GOT3 (cell line): ENCODE measurements around the gene TMCO4.

Source experiments
- DNase-seq: peaks from one replicate; lab custom pipeline; 2025; ENCODE audit warnings: mixed read lengths; lab: John Stamatoyannopoulos, UW

The TMCO4 gene

DNA sequence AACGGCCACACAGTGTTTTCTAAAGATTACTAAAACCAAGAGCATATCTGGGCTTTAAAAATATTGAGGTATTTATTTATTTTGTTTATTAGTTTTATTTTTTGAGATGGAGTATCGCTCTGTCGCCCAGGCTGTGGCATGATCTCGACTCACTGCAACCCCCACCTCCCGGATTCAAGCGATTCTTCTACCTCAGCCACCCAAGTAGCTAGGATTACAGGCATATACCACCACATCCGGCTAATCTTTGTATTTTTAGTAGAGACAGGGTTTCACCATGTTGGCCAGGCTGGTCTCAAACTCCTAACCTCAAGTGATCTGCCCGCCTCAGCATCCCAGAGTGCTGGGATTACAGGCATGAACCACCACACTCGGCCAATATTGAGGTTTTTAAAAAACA, 23.9 kb downstream of the TMCO4 start:
- DNase-seq, result no peak

DNA sequence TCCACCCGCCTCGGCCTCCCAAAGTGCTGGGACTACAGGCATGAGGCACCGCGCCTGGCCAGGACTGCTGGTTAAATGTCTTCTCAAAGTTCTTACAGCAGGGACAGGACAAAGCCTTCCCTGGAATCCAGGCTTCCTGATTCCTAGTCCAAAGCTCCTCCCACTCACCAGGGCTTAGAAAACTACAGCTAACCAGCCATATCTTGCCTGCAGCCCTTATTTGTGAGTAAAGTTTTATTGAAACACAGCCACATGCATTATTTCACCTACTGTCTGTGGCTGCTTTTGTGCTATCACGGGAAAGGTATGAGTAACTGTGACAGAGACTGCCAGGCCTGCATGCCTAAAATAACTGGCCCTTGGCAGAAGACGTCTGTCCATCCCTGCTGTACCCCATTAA, 24.4 kb downstream of the TMCO4 start:
- DNase-seq, result no peak

DNA sequence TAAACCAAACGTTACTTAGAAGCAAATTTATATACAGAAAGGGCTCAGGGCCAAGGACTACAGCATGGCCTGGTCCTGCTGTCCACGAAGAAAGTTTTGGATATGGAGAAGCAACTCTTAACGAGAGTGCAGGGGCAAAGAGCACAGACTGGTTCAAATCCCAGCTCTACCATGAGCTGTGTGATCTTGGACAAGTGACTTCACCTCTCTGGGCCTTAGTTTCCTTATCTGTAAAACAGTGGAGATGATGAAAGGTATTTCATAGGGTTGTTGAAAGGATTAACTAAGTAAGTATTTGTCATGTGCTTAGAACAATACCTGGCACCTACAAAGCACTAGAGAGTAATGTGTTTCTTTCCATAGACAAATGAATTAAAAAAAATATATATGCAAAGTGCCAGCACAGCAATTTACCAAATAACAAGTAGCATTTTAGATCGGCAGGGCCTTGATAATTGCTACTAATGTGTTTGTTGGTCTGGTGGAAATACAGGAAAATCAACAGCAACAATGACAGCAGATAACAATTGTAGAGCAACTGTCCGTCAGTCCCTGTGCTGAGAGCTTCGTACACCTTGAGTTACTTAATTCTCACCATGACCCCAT, 25.4 kb downstream of the TMCO4 start:
- no peak for DNase-seq

DNA sequence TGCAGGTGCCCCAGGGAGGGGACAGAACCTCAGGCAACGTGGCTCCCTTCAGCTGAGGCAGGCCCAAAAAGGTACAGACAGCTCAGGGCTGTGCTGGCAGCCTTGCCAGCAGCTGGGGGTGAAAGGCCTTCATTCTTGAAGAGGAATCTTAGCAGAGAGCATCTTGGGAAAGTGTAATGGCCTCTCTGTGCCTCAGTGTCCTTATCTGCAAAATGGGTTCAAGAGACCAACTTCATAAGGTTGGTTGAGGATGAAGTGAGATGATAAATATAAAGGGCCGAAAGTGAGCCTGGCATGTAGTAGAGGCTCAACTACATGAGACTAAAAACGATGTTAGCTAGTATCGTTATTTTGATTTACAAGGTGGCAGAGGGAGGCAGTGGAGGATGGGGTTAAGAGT, 26.2 kb downstream of the TMCO4 start:
- no peak for DNase-seq

DNA sequence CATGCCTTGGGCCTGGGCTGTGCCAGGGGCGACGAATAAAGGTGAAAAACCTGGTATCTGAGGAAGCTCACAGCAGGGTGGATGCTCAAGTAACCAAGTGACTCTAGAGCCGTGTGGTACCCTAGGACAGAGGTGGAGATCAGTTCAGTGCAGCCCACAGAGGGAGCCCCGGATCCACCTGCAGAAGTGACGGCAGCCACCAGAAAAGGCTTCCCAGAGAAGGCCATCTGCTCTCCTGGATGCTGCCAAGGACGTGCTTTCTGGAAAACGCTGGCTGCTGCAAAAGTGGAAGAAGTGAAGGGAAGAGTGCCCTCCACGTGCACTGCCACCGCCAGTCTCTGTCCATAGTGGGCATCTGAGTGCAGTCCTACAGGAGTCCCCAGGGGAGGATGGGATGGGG, 27.7 kb downstream of the TMCO4 start:
- no peak for DNase-seq

DNA sequence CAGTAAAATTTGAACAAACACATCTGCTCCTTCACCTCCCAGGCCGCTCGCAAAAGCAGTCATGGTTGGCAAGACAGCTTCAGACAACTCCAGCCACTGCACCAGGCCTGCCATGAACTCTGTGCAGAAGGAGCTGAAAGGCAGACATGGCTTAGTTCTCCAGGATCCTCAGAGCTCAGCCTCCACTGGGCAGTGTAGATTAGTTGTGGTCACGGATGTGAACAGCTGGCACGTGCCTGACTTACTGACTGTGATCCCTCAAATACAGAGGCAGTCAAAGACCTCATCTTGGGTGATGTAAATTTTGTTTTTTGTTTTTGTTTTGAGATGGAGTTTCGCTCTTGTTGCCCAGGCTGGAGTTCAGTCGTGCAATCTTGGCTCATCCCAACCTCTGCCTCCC, 28.4 kb downstream of the TMCO4 start:
- DNase-seq, result no peak

DNA sequence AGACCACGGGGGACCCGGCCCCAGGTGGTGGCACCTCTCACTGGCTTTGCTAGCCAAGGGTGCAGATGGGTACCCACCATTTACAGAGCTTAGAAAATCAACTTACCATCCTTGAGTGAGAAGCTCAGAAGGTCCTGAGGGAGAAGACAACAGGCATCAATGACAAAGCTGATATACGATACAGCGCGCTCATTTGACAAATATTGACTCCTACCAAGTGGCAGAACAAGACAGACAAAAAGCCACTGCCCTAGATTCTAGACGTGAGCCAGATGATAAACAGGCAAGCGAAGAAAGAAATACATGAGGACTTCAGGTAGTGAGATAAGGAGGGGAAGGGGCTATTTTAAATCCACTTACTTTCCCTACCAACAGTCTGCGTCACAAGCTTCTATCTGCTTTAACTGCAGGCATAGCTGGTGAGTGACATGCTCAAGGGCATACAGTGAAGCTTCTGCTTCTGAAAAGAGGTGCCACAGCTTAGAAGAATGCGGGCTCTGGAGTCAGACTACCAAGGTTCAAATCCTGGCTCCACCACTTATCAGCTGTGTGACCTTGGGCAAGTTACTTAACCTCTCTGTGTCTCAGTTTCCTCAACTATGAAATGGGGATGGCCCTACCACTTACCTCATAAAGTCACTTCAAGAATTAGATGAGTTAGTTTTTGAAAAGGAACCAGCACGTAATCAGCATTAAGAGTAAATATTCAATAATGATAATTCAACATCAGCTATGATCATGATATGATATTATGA, 29.1 kb downstream of the TMCO4 start:
- no peak for DNase-seq

DNA sequence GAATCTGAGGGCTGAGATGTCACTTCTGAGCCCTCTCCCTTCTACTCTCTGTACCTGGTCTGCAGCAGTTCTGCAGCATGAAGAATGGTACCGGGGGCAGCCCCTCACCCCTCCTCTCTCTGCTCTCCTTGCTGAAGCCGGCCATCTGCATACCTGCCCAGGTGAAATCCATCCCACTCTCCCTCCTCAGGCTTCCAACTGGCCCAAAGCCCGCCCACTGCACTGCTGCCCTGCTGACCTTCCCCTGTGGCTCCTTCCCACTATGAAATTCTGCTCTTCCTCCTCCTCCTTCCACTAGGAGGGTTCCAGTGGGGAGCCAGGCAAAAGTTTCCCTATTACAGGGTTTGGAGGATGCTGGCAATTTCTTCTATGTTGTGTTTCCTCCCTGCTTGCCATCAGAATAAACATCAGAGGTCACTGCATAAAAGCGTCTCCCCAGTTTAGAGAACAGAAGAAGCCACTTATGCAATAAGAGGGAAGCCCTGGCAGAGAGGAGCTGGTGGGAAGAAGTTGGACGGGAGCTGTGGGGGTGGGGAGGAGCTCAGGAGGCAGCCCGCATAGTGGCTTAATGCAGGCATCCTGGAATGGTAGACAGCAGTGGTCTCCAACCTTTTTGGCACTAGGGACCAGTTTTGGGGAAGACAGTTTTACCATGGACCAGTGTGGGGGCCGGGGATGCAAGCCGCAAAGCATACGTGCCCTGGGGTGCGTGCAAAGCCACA, 30.3 kb downstream of the TMCO4 start:
- DNase-seq, result no peak

DNA sequence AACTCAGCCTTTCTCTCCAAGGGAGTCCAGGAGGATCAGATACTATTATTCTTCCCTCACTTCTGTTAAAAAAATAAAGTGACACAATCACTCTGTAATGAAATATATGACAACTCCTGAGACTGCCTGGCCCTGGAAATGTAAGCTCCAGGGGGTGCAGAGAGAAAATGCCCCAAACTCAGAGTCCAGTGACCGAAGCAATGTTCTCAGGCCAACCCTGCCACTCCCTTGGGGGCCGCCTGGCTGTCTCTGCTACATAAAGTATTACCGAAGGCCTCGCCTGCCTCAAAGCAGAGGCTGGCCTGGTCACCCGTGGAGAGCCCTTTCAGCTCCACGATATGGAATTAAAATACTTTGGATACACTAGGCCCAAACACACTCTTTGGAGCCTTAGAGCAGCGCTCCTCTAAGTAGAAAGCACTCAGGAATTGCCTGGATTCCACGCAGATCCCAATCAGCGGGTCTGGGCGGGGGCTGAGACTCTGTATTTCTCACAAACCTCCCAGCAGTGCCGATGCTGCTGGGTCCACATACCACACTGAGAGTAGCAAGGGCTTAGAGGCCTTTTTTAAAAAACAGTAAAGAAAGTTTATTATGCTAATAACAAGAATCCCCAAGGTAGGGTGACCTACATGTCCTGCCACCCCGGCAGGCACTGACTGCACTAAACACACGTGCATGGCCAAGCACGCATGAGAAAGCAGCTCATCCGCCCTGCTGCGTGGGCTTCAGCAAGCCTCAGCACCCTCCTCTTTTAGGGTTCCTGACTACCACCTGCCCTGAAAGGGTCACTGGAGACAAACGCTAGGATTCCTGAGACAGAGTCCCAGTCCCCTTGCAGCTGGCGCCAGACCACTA, 31.1 kb downstream of the TMCO4 start:
- no peak for DNase-seq

DNA sequence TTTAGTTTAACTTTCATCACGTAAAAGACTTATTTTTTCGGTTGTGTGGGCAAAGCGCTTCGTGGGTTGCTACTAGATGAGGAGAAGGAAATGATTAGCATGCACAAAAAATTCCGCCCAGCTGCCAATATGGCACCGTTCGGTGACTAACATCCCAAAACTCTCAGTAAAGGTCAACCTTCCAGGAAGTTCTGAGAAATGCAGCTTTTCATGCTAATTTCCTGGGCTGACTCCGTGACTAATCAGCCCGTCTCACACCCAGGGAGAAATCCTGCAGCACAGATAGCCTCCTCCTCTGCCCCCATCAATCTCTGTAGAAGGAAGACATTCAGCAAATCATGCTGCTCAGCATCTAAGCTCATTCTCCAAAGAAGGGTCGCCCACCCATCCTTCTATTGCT, 34.1 kb downstream of the TMCO4 start:
- DNase-seq, result no peak

DNA sequence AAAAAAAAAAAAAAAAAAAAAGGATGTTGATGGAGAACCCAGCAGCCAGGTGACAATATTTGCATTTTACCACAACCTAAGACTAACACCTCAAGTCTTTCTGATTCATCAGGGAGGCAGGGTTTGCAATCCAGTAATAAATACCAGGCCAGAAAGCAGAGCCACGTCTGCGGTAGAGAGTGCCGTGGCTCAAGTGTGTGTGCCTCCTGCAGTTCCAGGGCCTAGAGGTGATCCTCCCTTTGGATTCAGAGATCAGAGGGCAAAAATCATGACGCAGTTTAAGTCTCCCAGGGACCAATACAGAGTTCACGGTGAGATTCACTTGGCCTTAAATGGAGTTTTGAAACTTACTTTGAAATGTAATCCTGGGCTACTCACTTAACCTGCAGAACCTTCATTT, 34.9 kb downstream of the TMCO4 start:
- no peak for DNase-seq

DNA sequence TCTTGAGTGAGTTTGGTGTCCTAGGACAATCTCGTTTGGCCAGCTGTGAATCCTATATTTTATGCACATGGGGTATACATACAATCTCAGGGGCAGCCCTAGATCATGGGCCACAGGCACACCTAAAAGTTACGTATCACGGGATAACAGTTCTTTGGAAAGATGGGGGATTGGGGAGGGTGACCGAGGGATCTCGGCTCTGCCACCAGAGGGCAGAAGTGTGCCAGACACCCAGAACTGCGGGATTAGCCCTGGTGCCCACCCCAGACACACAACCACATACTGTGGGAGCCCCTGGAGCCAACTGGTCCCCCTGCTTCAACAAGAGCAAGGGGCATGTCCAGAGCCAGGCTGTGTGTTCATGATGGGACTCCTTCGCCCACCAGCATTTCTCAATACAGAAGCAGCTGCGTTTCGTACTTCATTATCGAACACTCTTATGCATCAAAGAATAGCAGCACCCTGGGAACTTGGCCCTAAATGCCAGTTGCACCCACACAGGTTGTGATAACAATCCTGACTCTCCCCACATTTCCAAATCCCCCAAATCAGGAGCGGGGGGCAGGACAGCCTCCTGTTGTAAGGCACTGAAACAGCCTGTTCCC, 37.4 kb downstream of the TMCO4 start:
- DNase-seq, result no peak

DNA sequence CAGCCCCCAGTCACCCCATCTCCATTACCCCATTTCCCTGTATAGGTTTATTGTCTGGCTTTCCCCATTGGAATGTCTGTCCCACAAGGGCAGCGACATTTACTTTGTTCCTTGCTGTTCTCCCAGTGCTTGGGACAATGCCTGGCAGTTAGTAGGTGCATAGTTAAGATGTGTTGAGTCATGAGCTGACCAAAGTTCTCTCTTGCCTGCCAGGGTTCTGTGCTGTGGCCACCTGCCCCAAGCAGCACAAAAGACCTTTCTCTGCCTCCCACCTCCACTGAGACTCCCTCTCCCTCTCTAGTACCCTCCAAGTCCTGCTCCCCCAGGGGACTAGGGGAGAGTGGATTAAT, 40.0 kb downstream of the TMCO4 start:
- no peak for DNase-seq

DNA sequence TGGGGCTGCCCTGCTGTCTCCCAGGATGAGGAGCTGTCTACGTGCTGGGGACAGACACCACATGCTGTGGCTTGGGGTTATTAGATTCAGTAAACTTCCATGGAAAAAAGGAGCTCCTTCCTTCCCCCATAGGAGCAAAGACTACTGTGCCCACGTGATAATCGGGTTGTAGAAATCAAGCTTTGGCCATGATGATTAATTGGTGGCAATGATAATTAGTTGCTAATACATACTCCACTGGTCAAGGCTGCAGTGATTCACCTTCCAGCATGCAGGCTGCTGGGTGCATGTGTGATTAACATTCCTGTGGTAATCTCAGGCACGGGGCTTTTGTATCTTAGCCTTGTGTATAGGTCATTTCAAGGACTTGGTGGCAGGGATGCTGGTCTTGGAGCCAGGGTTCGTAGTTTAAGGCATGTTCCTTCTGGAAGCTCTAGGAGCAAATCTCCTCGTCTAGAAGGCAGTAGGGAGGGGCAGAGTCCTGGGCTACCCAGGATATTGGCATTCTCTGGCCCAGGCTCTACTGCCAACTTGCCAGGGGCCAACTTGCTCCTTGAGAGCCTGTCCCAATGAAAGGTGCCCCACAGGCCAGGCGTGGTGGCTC, 41.4 kb downstream of the TMCO4 start:
- no peak for DNase-seq

DNA sequence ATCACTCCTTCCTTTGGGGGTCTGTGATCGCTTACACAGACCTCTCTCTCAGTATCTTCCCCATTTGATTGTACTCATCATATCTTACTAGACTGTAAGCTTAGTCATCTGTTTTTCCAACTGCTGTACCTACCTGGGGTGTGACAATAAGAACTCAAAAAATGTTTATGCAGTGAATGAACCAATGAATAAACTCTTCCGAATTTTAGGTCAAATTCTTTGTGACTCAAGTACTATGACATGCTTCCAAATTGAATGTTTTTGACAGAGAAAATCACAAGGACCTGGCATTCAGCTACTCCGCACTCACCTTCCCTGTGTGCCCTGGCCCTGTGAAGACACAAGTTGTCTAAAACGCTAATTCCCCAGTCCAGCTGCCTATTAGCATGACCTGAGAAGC, 42.1 kb downstream of the TMCO4 start:
- DNase-seq, result no peak

DNA sequence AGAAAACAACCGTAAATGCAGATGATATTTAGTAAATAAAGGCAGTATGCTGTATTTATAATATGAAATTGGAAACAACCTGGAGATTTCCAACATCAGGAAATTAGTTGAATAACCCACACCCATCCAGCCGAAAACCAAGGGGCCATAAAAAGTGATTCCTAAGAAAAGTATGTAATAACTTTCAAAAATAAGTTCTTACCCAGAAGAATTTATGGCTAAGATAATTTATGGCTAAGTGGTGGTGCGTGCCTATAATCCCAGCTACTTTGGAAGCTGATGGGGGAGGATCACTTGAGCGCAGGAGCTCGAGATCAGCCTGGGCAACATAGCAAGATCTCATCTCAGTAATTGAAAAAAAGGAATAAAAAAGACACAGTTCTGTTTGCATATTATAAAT, 43.2 kb downstream of the TMCO4 start:
- DNase-seq, result no peak

DNA sequence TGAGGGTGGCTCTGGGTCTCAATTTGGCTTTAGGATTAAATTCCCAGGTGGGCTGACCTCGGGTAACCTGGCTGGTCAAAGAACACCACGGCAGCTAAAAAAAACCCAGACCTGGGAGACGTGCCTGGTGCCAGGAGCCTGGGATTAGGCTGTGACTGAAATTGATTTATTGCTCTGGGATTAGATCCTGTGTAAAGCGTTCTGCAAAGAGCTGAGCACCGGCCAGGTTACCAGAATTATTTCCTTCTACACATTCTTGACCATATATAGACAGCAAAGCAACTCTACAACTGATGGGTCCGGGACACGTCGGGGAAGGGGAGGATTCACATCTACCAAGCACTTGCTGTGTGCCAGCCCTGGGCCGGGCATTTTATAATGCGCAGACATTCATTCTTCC, 45.2 kb downstream of the TMCO4 start:
- no peak for DNase-seq

DNA sequence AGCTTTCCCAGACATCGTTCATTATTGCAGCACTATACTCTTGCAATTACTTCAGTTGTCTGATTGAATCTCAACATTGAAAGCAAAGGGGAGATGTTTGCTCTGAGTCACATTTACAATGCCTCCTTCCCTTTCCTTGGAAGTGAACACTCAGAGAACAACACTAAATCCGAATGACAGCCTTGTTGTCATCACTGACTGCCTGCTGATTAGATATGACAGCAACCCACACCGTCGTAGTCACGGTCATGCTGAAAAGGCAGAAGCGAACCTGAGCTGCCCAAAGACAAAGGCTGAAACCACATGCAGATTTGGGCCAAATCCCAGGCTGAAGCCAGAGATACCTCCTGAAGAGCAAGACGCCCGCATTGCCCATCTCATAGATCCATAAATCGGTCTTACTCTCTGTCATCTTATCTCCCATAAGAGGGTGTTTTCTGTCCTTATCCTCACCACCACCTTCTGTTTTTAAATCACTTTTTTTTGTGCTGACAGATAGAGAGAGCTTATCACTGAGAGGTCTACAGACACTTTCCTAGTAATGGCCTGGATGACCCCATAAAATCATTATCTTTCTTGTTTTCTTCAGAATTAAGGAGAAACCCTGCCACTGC, 47.5 kb downstream of the TMCO4 start:
- DNase-seq, result no peak

DNA sequence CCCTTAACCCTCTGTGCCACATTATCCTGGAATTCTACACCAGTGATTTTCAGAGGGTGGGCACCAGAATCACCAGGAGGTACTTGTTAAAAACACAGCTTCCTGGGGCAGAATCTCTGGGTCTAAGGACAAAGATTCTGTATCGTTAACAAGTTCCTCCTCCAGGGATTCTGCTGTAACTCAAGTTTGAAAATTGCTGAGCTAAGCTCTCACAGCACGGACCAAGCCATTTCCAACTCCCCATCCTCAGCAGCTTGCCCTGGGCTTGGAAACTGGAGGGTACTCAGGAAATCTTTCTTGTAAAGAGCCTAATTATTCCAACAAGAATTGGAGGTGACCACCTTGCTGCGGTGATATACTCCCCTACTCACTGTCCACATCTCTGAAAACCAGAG, 48.8 kb downstream of the TMCO4 start:
- no peak for DNase-seq

DNA sequence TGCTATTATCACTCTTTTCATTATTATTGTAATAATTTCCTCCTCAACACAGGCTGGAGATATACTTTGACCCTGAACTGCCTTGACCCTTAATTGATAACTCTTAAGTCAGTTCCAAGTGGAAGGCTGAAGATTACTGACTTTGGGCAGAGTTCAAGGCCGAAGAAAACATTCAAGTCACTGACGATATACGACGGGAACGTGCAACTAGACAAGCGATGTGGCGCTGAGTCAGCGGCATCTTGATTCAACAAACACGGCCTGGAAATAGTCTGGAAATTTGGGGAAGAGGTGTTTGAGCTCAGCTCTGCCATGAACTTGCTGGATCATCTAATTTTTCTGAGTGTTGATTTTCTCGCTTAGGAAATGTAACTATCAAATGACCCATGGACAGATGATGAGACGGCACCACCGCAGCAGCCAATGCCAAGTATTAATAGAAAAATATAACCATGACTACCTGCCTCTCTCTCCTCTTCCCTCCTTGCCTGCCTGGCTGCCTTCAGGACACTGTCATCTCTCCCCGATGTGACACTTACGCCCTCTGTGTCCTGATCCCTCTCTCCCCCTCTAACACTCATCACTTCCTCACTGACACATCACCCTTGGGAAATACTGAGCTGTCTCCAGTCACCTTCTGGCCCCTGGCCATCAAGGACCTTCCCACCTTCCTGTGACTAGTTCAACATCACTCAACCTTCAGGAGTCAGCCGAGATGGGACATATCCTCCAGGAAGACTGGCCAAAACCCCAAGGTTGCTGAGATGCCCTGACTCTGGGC, 49.4 kb downstream of the TMCO4 start:
- DNase-seq, result no peak

DNA sequence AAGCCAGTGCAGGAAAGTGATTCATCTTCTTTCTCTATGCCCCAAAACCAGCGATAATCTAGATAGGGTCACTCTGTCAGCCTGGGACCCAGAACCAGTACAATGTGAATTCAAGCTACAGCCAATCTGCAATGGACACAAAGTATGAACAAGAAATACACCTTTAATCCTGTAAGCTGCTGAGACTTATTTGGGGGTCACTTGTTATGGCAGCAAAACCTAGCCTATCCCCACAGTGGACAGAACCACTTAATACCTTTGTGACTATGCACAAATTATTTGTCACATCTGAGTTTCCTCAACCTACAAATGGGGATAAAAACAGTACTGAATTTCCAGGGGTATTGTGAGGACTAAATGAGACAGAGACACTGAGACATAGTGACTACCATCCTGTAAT, 50.0 kb downstream of the TMCO4 start:
- DNase-seq, result no peak
